Measurements from ENCODE around the gene ZC3H12C.
A peak's percentile ranks its signal among the peaks of the same experiment; 100 is the strongest.

Gene ZC3H12C

GRCh38 chr11:110096496-110096895, 3.3 kb downstream of the ZC3H12C start:
- no peak for DNase-seq (ENCODE audit: low spot score in 2 of 2)
- H3K9me3 ChIP-seq: no peaks in the 10 kb centered on the region
- H3K27me3 ChIP-seq (ENCODE audit: low read depth): no peaks in the 10 kb centered on the region
- peaks cover 10% of the 10 kb centered on the region; the same call in 1 of the 2 replicates for H3K4me1 ChIP-seq
- H3K36me3 ChIP-seq (replicated peaks): no peaks in the 10 kb centered on the region; the same call in 1 of the 2 replicates
- H3K4me3 ChIP-seq: no peak overlapping the region
- in situ Hi-C loops (cut with MboI; ENCODE audit: low sequenced_read_pairs): no loop called here

GRCh38 chr11:110097459-110098012, 4.3 kb downstream of the ZC3H12C start:
- Histone ChIP-seq H3K36me3 (replicated peaks) (no peaks in the 10 kb centered on the region; the same call in 1 of the 2 replicates), H3K27me3 (ENCODE audit: low read depth) (no peaks in the 10 kb centered on the region), H3K4me1 (0 out of 2 replicates have a peak, but pooled peaks cover 6% of the 10 kb centered on the region), H3K9me3 (no peaks in the 10 kb centered on the region), H3K4me3 (no peak overlapping the region)
- no peak for DNase-seq (ENCODE audit: low spot score in 2 of 2)
- in situ Hi-C loops (cut with MboI; ENCODE audit: low sequenced_read_pairs): no loop called here

GRCh38 chr11:110098645-110099044, 5.5 kb downstream of the ZC3H12C start:
- in situ Hi-C loops (cut with MboI; ENCODE audit: low sequenced_read_pairs): no loop called here
- no peaks in the 10 kb centered on the region; the same call in 1 of the 2 replicates for H3K36me3 ChIP-seq (replicated peaks)
- H3K27me3 ChIP-seq (ENCODE audit: low read depth): no peaks in the 10 kb centered on the region
- H3K4me3 ChIP-seq: no peak overlapping the region
- peak in 1 of 2 experiments; percentile 8 for DNase-seq (ENCODE audit: low spot score in 2 of 2)
- H3K9me3 ChIP-seq: no peaks in the 10 kb centered on the region
- 0 out of 2 replicates have a peak, but pooled peaks cover 6% of the 10 kb centered on the region for H3K4me1 ChIP-seq

- no peaks in the 10 kb centered on the region for H3K4me1 ChIP-seq
- DNase-seq (ENCODE audit: low spot score in 2 of 2): no peak
- no peaks in the 10 kb centered on the region for H3K27me3 ChIP-seq (ENCODE audit: low read depth)
- no peak overlapping the region for H3K4me3 ChIP-seq
- in situ Hi-C loops (cut with MboI; ENCODE audit: low sequenced_read_pairs): no loop called here
- no peaks in the 10 kb centered on the region; the same call in 1 of the 2 replicates for H3K36me3 ChIP-seq (replicated peaks)
- H3K9me3 ChIP-seq: no peaks in the 10 kb centered on the region
Observed at GRCh38 chr11:110100476-110101240, 7.5 kb downstream of the ZC3H12C start.

GRCh38 chr11:110106713-110107274, 13.6 kb downstream of the ZC3H12C start:
- H3K9me3 ChIP-seq: no peaks in the 10 kb centered on the region; the same call in 1 of the 2 replicates
- in situ Hi-C loops (cut with MboI; ENCODE audit: low sequenced_read_pairs): no loop called here
- no peaks in the 10 kb centered on the region for H3K27me3 ChIP-seq (ENCODE audit: low read depth)
- no peak overlapping the region for H3K4me3 ChIP-seq
- no peaks in the 10 kb centered on the region for H3K4me1 ChIP-seq
- DNase-seq (ENCODE audit: low spot score in 2 of 2): no peak
- no peaks in the 10 kb centered on the region for H3K36me3 ChIP-seq (replicated peaks)

GRCh38 chr11:110110854-110111253, 17.7 kb downstream of the ZC3H12C start:
- DNase-seq (ENCODE audit: low spot score in 2 of 2): no peak
- in situ Hi-C loops (cut with MboI; ENCODE audit: low sequenced_read_pairs): no loop called here
- Histone ChIP-seq H3K4me1 (peaks cover 5% of the 10 kb centered on the region), H3K4me3 (no peak overlapping the region), H3K9me3 (no peaks in the 10 kb centered on the region; the same call in 1 of the 2 replicates), H3K36me3 (replicated peaks) (no peaks in the 10 kb centered on the region), H3K27me3 (ENCODE audit: low read depth) (no peaks in the 10 kb centered on the region)

GRCh38 chr11:110112457-110112856, 19.3 kb downstream of the ZC3H12C start:
- no peak overlapping the region for H3K4me3 ChIP-seq
- H3K27me3 ChIP-seq (ENCODE audit: low read depth): no peaks in the 10 kb centered on the region
- in situ Hi-C loops (cut with MboI; ENCODE audit: low sequenced_read_pairs): no loop called here
- no peaks in the 10 kb centered on the region for H3K36me3 ChIP-seq (replicated peaks)
- DNase-seq (ENCODE audit: low spot score in 2 of 2): no peak
- H3K9me3 ChIP-seq: no peaks in the 10 kb centered on the region
- peaks cover 5% of the 10 kb centered on the region for H3K4me1 ChIP-seq

GRCh38 chr11:110113505-110113904, 20.3 kb downstream of the ZC3H12C start:
- H3K4me1 ChIP-seq: peaks cover 5% of the 10 kb centered on the region
- H3K27me3 ChIP-seq (ENCODE audit: low read depth): no peaks in the 10 kb centered on the region
- H3K36me3 ChIP-seq (replicated peaks): no peaks in the 10 kb centered on the region
- H3K4me3 ChIP-seq: no peak overlapping the region
- H3K9me3 ChIP-seq: no peaks in the 10 kb centered on the region
- DNase-seq (ENCODE audit: low spot score in 2 of 2): no peak
- in situ Hi-C loops (cut with MboI; ENCODE audit: low sequenced_read_pairs): no loop called here

GRCh38 chr11:110113973-110114372, 20.8 kb downstream of the ZC3H12C start:
- no peaks in the 10 kb centered on the region for H3K36me3 ChIP-seq (replicated peaks)
- no peaks in the 10 kb centered on the region for H3K27me3 ChIP-seq (ENCODE audit: low read depth)
- H3K9me3 ChIP-seq: no peaks in the 10 kb centered on the region
- no peak for DNase-seq (ENCODE audit: low spot score in 2 of 2)
- peaks cover 5% of the 10 kb centered on the region for H3K4me1 ChIP-seq
- no peak overlapping the region for H3K4me3 ChIP-seq
- in situ Hi-C loops (cut with MboI; ENCODE audit: low sequenced_read_pairs): no loop called here

- no peak for DNase-seq (ENCODE audit: low spot score in 2 of 2)
- Histone ChIP-seq H3K27me3 (ENCODE audit: low read depth) (no peaks in the 10 kb centered on the region), H3K9me3 (no peaks in the 10 kb centered on the region), H3K4me1 (peaks cover 22% of the 10 kb centered on the region), H3K36me3 (replicated peaks) (no peaks in the 10 kb centered on the region), H3K4me3 (no peak overlapping the region)
- in situ Hi-C loops (cut with MboI; ENCODE audit: low sequenced_read_pairs): no loop called here
Observed at GRCh38 chr11:110119317-110119716, 26.1 kb downstream of the ZC3H12C start.

- Histone ChIP-seq H3K36me3 (replicated peaks) (no peaks in the 10 kb centered on the region), H3K27me3 (ENCODE audit: low read depth) (no peaks in the 10 kb centered on the region), H3K4me3 (no peak overlapping the region), H3K4me1 (peaks cover 22% of the 10 kb centered on the region), H3K9me3 (no peaks in the 10 kb centered on the region)
- DNase-seq (ENCODE audit: low spot score in 2 of 2): peak in 1 of 2 experiments; percentile 14
- in situ Hi-C loops (cut with MboI; ENCODE audit: low sequenced_read_pairs): no loop called here
Observed at GRCh38 chr11:110121204-110121603, 28.0 kb downstream of the ZC3H12C start.

GRCh38 chr11:110123003-110123402, 29.8 kb downstream of the ZC3H12C start:
- H3K9me3 ChIP-seq: no peaks in the 10 kb centered on the region
- H3K36me3 ChIP-seq (replicated peaks): no peaks in the 10 kb centered on the region
- H3K4me1 ChIP-seq: peaks cover 25% of the 10 kb centered on the region
- in situ Hi-C loops (cut with MboI; ENCODE audit: low sequenced_read_pairs): no loop called here
- DNase-seq (ENCODE audit: low spot score in 2 of 2): no peak
- H3K27me3 ChIP-seq (ENCODE audit: low read depth): no peaks in the 10 kb centered on the region
- no peak overlapping the region for H3K4me3 ChIP-seq

GRCh38 chr11:110124605-110125004, 31.4 kb downstream of the ZC3H12C start:
- Histone ChIP-seq H3K27me3 (ENCODE audit: low read depth) (no peaks in the 10 kb centered on the region), H3K4me1 (peaks cover 38% of the 10 kb centered on the region), H3K9me3 (no peaks in the 10 kb centered on the region), H3K4me3 (no peak overlapping the region), H3K36me3 (replicated peaks) (no peaks in the 10 kb centered on the region)
- in situ Hi-C loops (cut with MboI; ENCODE audit: low sequenced_read_pairs): no loop called here
- DNase-seq (ENCODE audit: low spot score in 2 of 2): no peak

- Histone ChIP-seq H3K4me3 (no peak overlapping the region), H3K9me3 (no peaks in the 10 kb centered on the region), H3K36me3 (replicated peaks) (no peaks in the 10 kb centered on the region), H3K27me3 (ENCODE audit: low read depth) (no peaks in the 10 kb centered on the region), H3K4me1 (peaks cover 48% of the 10 kb centered on the region)
- DNase-seq (ENCODE audit: low spot score in 2 of 2): no peak
- in situ Hi-C loops (cut with MboI; ENCODE audit: low sequenced_read_pairs): no loop called here
Observed at GRCh38 chr11:110125632-110126031, 32.4 kb downstream of the ZC3H12C start.
